ENCODE measurements around the gene KRT4. TPM values are rescaled to one million over a fixed set of nuclear protein-coding genes. Genes with fewer than 3 reads are reported as not detected.

KRT4 gene
- total RNA-seq, 1 donor from 2014 or later: not detected

DNA sequence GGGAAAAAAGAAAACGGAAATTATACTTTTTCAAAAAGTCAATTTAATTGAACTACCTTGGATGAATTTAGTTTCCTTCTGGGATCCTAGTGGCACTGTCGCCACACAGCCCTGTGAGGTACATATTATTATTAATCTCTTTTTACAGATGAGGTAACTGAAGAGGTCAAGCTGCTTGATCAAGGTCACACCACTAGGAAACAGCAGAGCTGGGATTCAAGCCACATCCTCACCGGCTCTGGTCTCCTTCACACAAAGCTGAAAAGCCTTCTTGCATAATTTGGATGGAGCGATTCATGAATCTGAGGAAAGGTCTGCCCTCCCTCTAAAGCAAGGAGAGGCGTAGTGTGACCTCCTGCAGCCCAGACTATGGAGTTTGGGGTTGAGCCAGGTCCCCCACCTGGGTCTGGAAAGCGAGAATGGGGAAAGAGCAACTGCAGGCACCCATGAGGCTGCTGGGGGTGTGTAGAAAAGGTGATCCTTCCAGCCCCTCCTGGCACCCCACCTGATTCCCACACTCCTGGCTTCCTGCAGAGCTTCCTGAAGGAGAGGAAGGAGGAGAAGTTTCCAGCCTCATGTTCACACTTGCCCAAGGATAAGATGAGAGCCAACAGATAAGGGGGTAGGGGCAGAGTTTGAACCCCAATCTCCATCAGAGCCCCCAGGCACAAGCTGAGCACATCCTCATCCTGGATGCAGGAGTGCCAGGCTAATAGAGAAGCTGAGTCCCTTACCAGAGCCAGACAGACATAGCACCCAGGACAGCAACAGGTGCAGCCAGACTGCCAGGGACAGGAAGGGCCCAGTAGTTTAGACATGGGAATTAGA, 24.1 kb upstream of the KRT4 start:
- intact Hi-C loops (cut with DNase I): no loop called here
- DNase-seq (ENCODE audit: missing footprints) (no peak), ATAC-seq (no peak)

DNA sequence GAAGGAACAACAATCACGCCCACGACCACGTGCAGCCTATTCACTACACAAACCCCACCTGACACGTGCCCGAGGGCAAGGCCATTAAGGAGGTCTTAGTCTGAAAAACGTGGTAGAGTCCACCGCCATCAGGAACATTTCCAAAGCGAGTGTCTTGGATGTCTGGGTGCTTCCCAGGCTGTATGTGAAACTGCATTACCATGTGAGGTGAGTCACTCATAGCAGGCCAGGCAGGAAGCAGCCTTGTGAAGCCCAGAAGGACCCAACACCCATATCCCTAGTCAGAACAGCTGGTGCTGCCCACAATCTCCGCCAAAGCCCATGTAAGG, 23.5 kb upstream of the KRT4 start:
- DNase-seq (ENCODE audit: missing footprints) (no peak), ATAC-seq (no peak)
- intact Hi-C loops (cut with DNase I): no loop called here

GRCh38 chr12:52836491-52837412, 22.8 kb upstream of the KRT4 start:
- no peak for DNase-seq (ENCODE audit: missing footprints)
- ATAC-seq: no peak
- intact Hi-C loops (cut with DNase I): no loop called here

GRCh38 chr12:52836042-52836466, 22.1 kb upstream of the KRT4 start:
- ATAC-seq (no peak), DNase-seq (ENCODE audit: missing footprints) (no peak)
- intact Hi-C loops (cut with DNase I): no loop called here

DNA sequence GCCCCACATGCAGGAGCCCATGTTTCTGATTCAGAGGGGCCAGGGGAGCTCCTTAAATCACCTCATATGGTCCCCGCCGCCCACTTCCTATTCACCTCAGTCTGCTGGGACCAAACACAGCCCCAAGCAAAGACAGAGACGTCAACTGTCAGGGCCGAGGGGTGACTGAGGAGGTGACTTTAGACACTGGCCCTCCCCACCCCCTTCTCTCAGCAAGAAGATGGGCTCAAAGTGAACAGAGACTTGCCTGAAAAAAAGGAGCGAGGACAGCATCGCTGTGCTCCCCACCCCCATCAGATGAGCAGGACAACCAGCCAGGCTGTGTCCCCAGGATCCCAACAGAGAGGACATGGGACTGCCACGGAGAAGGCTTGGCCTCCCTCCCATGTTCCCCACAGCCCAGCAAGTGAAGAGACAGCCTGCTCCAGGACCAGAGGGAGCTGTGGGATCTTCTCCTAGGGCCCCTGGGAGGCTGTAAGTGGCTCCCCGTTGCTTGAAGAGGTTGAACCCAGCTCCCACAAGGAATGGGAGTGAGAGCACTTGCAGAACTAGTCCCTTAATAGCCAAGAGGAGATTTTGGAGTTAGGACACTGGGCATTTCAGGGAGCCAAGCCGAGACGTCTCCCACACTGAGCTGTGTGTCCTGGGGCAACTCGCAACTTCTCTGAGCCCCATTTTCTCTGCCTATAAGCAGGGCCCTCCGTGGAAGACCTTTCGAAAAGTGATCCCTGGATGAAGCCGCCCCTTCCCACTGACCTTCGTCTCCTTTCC, 21.5 kb upstream of the KRT4 start:
- DNase-seq (ENCODE audit: missing footprints) (no peak), ATAC-seq (no peak)
- intact Hi-C loops (cut with DNase I): no loop called here

DNA sequence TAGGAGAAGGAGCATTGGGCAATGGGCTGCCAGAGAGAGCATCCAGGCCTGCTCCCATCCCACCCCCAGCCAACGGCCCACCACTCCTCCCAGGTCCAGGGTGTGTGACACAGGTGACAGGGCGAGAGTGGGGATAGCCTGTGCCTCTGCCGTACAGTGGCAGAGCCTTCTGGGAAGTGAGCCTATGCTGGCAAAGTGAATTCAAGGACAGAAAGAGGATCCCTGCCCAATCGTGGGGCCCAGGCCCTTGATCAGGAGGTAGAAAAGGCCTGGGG, 20.7 kb upstream of the KRT4 start:
- no peak for ATAC-seq
- intact Hi-C loops (cut with DNase I): no loop called here
- no peak for DNase-seq (ENCODE audit: missing footprints)

- intact Hi-C loops (cut with DNase I): no loop called here
- ATAC-seq (no peak), DNase-seq (ENCODE audit: missing footprints) (no peak)
Measured at GRCh38 chr12:52833922-52834726, 20.2 kb upstream of the KRT4 start, which contains the start of gene KRT79. Gene KRT79 (minus strand): TSS chr12:52834311. CDS start chr12:52834260, 51 bp downstream.

DNA sequence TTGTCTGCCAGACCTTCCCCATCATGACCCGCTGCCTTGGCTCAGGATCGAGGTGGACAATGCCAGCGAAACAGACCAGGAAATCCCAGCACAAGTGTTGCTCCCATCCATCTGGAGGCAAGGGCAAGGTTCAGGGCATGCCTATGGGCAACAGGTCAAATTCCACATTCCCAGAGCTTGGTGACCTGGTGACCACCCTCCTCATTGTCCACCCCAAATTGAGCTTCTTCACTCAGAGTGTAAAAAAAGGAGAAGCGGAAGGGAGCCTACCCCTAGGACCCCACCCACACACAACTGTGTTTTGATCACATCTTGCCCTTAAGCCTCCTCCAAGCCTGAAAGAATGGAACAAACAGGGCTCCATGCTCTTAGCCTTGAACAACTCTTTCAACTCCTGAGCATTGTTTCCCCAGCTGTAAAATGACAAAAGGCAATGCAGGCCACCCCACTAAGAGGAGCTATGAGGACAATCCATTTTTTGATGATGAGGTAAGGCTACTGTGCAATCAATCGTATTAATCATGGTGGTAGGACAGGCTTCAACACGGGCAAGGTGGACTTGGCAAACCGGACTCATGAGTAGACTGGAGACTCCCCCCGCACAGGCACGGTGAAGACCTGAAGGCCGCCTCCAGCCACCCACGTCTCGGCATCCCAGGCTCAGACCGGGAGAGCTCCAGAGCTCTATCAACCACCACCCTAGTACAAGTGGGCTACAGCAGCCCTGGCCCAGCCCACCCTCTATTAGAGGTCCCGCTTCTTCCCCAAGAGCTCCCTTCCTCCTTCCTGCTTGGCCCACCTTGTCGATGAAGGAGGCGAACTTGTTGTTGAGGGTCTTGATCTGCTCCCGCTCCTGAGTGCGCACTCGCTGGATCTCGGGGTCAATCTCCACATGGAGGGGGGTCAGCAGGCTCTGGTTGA, 19.3 kb upstream of the KRT4 start:
- DNase-seq (ENCODE audit: missing footprints) (no peak), ATAC-seq (no peak)
- intact Hi-C loops (cut with DNase I): no loop called here

- no peak for DNase-seq (ENCODE audit: missing footprints)
- intact Hi-C loops (cut with DNase I): no loop called here
- ATAC-seq: no peak
Measured at GRCh38 chr12:52832451-52832850, 18.5 kb upstream of the KRT4 start.

DNA sequence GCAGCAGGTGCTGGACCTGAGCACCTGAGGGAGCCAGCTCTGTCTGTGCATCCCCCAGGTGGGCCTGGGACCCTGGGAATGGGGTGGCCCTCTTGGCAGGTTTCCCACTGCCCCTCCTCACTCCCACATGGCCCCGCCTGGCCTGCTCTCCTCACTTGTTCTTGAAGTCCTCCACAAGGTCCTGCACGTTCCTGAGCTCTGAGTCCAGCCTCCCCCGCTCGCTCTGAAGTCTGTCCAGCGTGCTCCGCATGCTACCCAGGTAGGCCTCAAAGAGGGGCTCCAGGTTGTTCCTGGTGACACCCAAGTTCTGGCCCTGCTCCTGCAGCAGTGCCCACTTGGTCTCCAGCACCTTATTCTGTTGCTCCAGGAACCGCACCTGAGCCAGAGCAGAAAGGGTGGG, 17.3 kb upstream of the KRT4 start:
- no peak for DNase-seq (ENCODE audit: missing footprints)
- intact Hi-C loops (cut with DNase I): no loop called here
- no peak for ATAC-seq

DNA sequence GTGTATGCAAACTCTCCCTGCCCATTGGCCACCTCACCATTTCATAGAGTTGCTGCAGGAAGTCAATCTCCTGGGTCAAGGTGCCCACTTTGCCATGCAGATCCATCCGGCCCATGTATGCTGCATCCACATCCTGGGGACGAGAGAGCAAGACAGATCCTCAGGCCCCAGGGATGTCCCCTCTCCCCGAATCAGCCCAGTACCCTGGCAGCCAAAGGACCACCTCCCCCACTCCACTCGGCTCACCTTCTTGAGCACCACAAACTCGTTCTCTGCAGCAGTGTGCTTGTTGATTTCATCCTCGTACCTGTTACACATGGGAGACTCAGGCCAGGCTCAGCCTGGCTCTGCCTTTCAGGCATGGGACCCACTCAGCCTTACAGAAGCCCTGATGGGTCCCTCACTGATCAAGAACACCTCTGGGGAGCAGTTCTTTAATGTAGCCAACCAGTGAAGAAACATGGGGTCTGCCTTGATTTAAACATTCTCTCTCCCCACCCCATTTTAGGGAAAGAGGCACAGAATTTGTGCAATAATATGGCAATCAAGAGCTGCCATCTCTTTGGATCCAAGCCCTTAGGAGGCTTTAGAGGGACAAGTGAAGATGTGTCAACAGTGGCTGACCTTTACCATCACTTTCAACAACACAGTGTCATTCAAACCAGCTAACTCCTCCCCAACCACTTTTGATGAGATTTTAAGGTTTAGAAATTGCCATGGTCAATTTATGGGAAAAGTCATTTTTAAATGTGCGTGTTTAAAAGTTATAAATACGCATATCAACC, 16.3 kb upstream of the KRT4 start:
- intact Hi-C loops (cut with DNase I): no loop called here
- DNase-seq (ENCODE audit: missing footprints) (no peak), ATAC-seq (no peak)

GRCh38 chr12:52828591-52829021, 14.7 kb upstream of the KRT4 start:
- intact Hi-C loops (cut with DNase I): no loop called here
- no peak for DNase-seq (ENCODE audit: missing footprints)
- ATAC-seq: no peak

- ATAC-seq (no peak), DNase-seq (ENCODE audit: missing footprints) (no peak)
- intact Hi-C loops (cut with DNase I): no loop called here
Measured at GRCh38 chr12:52828156-52828555, 14.2 kb upstream of the KRT4 start.

DNA sequence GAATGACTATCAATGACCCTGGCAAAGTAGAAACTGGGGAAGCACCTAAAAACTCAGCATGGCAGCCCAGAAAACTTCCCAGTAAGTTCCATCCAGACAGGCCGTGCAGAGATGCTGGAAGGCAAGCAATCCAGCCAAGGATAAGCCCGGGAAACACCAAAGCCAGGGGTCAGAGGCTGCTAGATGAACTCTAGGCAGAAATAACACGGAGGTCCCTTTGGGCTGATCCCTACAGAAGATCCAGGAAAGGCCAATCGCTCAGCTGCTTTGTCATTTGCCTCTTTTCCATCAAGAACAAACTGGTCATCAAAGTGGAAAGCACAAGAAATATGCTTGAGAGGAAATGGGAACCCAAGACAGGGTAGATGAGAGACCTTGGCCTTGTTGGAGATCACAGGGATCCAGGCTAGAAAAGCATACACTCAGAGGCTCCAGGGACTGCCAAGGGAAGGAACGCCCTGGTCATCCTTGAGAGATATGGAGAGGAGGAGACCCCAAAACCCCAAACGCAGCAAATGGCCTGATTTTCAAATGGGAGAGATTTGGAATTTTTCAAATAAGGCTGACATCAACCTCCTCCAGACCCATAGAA, 13.7 kb upstream of the KRT4 start:
- intact Hi-C loops (cut with DNase I): no loop called here
- DNase-seq (ENCODE audit: missing footprints) (no peak), ATAC-seq (no peak)

DNA sequence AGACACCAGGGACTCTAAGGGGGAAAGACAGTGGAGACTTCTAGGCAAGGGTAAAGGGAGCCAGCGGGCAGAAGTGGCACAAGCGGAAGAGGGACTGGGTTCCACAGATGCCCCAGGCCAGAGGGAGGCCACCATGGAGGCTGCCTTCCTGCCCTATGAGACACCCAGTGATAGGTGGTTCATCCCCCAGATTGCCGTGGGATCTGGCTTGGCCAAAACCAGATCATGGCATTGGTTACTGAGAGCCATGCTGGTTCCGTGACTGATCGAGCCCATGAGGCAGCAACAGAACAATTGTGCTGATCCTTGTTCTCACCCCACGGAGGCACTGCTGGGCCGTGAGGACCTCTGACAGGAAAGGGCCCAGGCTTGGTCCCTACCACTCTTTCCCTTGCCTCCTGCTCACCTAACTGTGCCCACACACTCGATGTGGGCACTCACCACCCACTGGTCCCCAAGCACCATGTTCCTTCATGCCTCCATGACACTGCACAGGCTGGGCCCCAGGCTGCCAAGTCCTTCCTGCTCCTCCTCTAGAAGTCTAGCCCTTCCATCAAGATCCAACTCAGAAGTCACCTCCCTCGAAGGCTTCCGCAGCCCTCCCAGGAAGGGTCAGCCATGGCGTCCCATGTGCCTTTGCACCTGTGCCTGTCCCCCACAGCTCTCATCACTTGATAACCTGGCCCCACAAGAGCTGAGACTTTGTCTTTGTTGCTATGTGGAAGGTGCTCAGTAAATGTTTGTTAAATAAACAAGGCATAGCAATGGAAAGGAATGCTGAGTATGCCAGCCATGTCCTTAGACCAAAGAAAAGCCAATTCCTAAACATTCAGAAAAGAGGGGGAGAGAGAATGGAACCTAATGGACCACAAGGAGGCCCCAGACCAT, 12.9 kb upstream of the KRT4 start:
- ATAC-seq (no peak), DNase-seq (ENCODE audit: missing footprints) (no peak)
- intact Hi-C loops (cut with DNase I): no loop called here

GRCh38 chr12:52825961-52826360, 12.0 kb upstream of the KRT4 start:
- no peak for DNase-seq (ENCODE audit: missing footprints)
- ATAC-seq: no peak
- intact Hi-C loops (cut with DNase I): no loop called here

Data from Right ventricle myocardium inferior (tissue), 1 donor.